ENCODE results near the gene UGT1A10. TPM values are rescaled to one million over a fixed set of nuclear protein-coding genes. Genes with fewer than 3 reads are reported as not detected.
A peak's percentile ranks its signal among the peaks of the same experiment; 100 is the strongest.
"Not testable (repeated sequence)": the region's sequence is repeated elsewhere in the genome, so short reads cannot be mapped to it uniquely, and the experiment has no call there.

Gene UGT1A10
- total and polyA plus RNA-seq, 9 donors, result not detected

DNA sequence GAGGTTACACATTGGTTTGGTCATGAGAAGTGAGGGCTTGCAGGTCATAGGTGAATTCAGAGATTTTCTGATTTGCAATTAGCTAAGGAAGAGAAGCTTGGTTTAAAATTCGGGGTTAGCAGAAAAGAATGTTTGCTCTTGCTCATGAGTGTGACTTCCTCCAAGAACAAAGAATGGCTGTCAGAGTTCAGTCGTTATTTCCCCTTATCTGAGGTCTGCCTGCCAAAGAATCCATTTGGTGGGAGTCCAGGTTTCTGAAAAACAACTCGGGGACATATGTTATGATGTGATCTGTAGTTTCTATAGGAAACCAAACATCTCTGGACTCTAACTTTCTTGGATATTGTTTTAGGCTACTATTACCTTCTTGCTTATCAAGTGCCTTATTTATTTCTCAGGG lies 53.3 kb downstream of the UGT1A10 start:
- Histone ChIP-seq H3K36me3 (ENCODE audit: control insufficient read depth, insufficient read depth, low read length) (no peaks in the 10 kb centered on the region), H3K4me3 (ENCODE audit: low read length) (no peak overlapping the region), H3K27me3 (ENCODE audit: control insufficient read depth, insufficient read depth, low read length) (peaks cover 2% of the 10 kb centered on the region), H3K9me3 (replicated peaks; ENCODE audit: control insufficient read depth, low read depth, low read length) (no peaks in the 10 kb centered on the region), H3K4me1 (ENCODE audit: control insufficient read depth, insufficient read depth, low read length) (no peaks in the 10 kb centered on the region), H3K27ac (ENCODE audit: low read length) (no peak overlapping the region)
- 33% methylated on average over 1 of the region's 3 CpGs for WGBS (ENCODE audit: insufficient coverage)
- DNase-seq, result peak; percentile 3

DNA sequence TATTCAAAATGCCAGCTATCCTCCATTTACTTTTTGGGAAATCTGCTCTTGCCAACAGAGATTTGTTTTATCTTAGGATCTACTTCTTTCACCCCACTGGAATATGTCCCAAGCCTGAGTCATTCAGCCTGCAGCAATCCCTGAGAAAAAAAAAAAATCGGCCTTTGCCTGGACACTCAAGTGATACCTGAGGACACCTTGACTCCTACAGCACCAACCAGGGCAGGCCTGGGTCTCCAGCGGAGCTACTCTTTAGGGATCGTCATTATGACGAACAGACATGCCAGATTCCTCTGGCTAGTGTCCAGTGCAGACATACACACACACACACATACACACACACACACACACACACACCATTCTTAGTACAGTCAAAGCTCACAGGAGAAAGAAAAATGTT lies 54.2 kb downstream of the UGT1A10 start:
- no peak overlapping the region for H3K4me3 ChIP-seq (ENCODE audit: low read length)
- no peaks in the 10 kb centered on the region for H3K36me3 ChIP-seq (ENCODE audit: control insufficient read depth, insufficient read depth, low read length)
- no peaks in the 10 kb centered on the region for H3K4me1 ChIP-seq (ENCODE audit: control insufficient read depth, insufficient read depth, low read length)
- WGBS (ENCODE audit: insufficient coverage), result no CpG with 5 or more reads among the region's 4 CpGs
- H3K27ac ChIP-seq (ENCODE audit: low read length), result no peak overlapping the region
- DNase-seq, result no peak
- H3K27me3 ChIP-seq (ENCODE audit: control insufficient read depth, insufficient read depth, low read length), result peaks cover 2% of the 10 kb centered on the region
- no peaks in the 10 kb centered on the region for H3K9me3 ChIP-seq (replicated peaks; ENCODE audit: control insufficient read depth, low read depth, low read length)

DNA sequence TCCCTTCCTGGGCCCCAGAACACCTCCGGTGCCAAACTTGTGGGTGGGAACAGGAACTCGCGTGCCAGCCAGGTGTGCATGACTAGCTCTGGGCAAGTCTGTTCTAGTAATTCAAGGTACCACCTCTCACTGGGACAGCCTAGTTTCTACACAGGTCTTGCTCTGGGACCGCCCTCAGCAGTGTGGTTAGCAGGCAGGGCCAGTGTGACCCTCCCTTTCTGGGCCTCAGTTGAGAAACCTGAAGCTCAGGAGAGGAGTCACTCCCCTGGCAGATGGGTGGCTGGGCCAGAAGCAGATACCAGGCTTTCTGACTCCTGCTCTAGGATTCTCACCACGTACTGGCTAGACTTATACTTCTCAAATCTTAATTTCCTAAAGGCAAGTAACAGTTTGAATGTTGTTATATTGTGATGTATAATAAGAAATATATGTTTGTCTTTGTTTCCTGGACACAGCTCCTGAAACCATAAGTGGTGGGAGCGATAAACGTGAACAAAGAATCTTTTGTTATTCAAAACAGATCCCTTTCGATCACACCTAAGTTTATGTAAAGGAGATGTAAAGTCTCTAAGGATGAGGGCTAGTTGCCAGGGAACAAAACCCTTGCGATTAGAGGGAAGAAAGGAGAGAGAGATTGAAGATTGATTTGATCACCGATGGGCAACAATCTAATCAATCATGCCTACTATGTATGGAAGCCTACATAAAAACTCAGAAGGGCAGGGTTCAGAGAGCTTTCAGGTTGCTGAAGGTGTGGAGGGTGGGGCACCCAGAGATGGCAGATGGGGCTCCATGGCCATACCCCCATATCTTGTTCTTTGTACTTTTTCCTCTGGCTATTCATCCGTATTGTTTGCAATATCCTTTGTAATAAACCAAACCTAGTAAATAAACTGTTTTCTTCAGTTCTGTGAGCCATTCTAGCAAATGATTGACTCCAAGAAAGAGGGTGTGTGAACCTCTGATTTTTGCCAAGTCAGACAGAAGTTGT lies 55.5 kb downstream of the UGT1A10 start:
- Histone ChIP-seq H3K27ac (ENCODE audit: low read length) (no peak overlapping the region), H3K27me3 (ENCODE audit: control insufficient read depth, insufficient read depth, low read length) (no peaks in the 10 kb centered on the region), H3K4me1 (ENCODE audit: control insufficient read depth, insufficient read depth, low read length) (no peaks in the 10 kb centered on the region), H3K4me3 (ENCODE audit: low read length) (no peak overlapping the region), H3K36me3 (ENCODE audit: control insufficient read depth, insufficient read depth, low read length) (no peaks in the 10 kb centered on the region), H3K9me3 (replicated peaks; ENCODE audit: control insufficient read depth, low read depth, low read length) (no peaks in the 10 kb centered on the region)
- DNase-seq, result no peak
- 88% methylated on average over 4 of the region's 11 CpGs for WGBS (ENCODE audit: insufficient coverage)

DNA sequence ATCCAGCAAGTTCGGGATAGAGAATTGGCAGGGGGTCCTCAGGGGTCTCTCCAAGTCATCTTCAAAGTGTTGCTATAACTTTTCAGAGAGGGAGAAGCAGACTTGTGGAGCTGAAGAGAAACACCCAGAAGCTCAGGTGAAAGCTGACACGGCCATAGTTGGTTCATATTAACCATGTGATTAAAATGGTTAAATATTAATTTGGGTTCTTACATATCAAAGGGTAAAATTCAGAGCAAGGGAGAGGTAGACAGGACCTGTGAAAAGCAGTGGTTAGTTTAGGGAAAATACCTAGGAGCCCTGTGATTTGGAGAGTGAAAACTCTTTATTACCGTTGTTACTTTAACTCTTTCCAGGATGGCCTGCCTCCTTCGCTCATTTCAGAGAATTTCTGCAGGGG lies 56.4 kb downstream of the UGT1A10 start, which contains the start of gene UGT1A6:
TSS of gene UGT1A6 (plus strand) at position 243 of the 400 bp plus-strand sequence. CDS start at position 358, 115 bp downstream.
- Histone ChIP-seq H3K9me3 (replicated peaks; ENCODE audit: control insufficient read depth, low read depth, low read length) (no peaks in the 10 kb centered on the region), H3K27me3 (ENCODE audit: control insufficient read depth, insufficient read depth, low read length) (no peaks in the 10 kb centered on the region), H3K27ac (ENCODE audit: low read length) (no peak within 1 kb of the TSS), H3K36me3 (ENCODE audit: control insufficient read depth, insufficient read depth, low read length) (no peaks in the 10 kb centered on the region), H3K4me1 (ENCODE audit: control insufficient read depth, insufficient read depth, low read length) (no peaks in the 10 kb centered on the region), H3K4me3 (ENCODE audit: low read length) (no peak within 1 kb of the TSS)
- WGBS (ENCODE audit: insufficient coverage), result 91% methylated on average over 1 of the region's 4 CpGs
- no peak for DNase-seq

DNA sequence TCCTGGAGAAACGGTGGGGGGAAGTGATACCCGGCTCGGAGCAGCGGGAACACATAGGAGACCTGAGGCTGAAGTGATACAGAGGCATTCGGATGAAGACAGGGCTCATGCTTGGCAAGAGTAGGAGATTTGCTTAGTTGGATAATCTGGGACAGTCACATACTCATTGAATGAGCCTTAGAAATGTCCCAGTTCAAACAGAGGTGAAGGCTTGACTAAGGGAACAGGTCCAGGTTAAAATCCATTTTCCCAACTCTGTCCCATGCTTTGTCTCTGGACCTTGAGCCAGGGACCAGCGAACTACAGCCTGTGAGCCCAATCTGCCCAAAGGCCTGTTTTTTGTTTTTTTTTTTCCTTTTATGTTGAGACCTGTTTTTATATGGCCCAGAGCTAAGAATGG lies 57.7 kb downstream of the UGT1A10 start:
- 85% methylated on average over 5 of the region's 6 CpGs for WGBS (ENCODE audit: insufficient coverage)

DNA sequence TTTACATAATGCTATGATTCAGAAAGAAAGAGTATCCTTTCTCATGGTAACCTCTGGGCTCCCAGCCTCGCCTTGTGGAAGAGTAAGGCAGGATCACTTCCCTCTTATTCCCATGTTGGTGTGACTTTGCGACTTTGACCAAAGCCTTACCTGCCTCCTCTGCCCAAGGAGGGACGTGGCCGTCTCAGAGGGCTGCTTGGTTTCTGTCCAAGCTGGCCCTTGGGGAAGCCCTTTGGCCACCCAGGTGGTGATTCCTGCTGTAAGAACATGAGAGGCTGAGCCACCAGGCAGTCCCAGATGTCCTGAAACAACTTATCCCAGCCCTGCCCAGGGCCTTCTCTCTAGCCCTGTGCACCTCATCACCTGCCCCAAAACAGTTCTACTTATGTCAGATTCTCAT lies 62.5 kb downstream of the UGT1A10 start:
- Histone ChIP-seq H3K27me3 (ENCODE audit: control insufficient read depth, insufficient read depth, low read length) (peaks cover 3% of the 10 kb centered on the region), H3K27ac (ENCODE audit: low read length) (no peak overlapping the region), H3K9me3 (replicated peaks; ENCODE audit: control insufficient read depth, low read depth, low read length) (no peaks in the 10 kb centered on the region), H3K4me3 (ENCODE audit: low read length) (no peak overlapping the region), H3K36me3 (ENCODE audit: control insufficient read depth, insufficient read depth, low read length) (no peaks in the 10 kb centered on the region), H3K4me1 (ENCODE audit: control insufficient read depth, insufficient read depth, low read length) (no peaks in the 10 kb centered on the region)
- WGBS (ENCODE audit: insufficient coverage), result 71% methylated on average over 4 of the region's 4 CpGs
- DNase-seq, result no peak

More for the DNA sequence above, 57.7 kb downstream of the UGT1A10 start:
- H3K27ac ChIP-seq (ENCODE audit: low read length), result no peak overlapping the region
- no peak overlapping the region for H3K4me3 ChIP-seq (ENCODE audit: low read length)
- DNase-seq, result no peak
- H3K9me3 ChIP-seq (replicated peaks; ENCODE audit: control insufficient read depth, low read depth, low read length), result no peaks in the 10 kb centered on the region
- peaks cover 3% of the 10 kb centered on the region for H3K27me3 ChIP-seq (ENCODE audit: control insufficient read depth, insufficient read depth, low read length)
- no peaks in the 10 kb centered on the region for H3K36me3 ChIP-seq (ENCODE audit: control insufficient read depth, insufficient read depth, low read length)
- no peaks in the 10 kb centered on the region for H3K4me1 ChIP-seq (ENCODE audit: control insufficient read depth, insufficient read depth, low read length)

DNA sequence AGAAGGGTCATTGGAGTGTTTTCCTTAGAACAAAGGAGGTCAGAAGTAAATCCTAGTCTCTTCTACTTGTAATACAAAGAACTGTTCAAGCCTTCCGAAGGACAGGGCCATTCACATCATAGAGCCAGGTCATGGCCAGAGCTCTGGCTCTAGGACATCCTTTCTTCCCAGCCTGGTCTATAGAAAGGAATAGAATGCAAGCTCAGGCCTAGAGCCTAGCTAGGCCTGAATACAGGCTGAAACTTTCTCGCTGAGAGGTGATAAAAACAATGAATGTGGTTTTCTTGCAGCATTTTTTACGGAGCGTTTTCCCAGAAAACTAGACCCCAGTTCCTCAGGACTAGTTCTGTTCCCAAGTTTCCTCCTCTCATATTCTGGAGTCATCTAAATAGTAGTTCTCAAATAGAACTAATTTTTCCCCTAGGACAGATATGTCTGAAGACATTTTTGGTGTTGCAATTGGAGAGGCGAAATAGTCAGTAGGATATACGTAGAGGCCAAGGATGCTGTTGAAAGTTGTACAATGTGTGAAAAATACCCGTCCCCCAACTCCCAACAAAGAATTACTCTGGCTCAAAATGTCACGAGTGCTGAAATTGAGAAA lies 63.3 kb downstream of the UGT1A10 start:
- no peak for DNase-seq
- H3K9me3 ChIP-seq (replicated peaks; ENCODE audit: control insufficient read depth, low read depth, low read length), result no peaks in the 10 kb centered on the region
- H3K27me3 ChIP-seq (ENCODE audit: control insufficient read depth, insufficient read depth, low read length), result peaks cover 3% of the 10 kb centered on the region
- no CpG with 5 or more reads among the region's 8 CpGs for WGBS (ENCODE audit: insufficient coverage)
- no peaks in the 10 kb centered on the region for H3K36me3 ChIP-seq (ENCODE audit: control insufficient read depth, insufficient read depth, low read length)
- H3K27ac ChIP-seq (ENCODE audit: low read length), result no peak overlapping the region
- H3K4me1 ChIP-seq (ENCODE audit: control insufficient read depth, insufficient read depth, low read length), result no peaks in the 10 kb centered on the region
- H3K4me3 ChIP-seq (ENCODE audit: low read length), result no peak overlapping the region

DNA sequence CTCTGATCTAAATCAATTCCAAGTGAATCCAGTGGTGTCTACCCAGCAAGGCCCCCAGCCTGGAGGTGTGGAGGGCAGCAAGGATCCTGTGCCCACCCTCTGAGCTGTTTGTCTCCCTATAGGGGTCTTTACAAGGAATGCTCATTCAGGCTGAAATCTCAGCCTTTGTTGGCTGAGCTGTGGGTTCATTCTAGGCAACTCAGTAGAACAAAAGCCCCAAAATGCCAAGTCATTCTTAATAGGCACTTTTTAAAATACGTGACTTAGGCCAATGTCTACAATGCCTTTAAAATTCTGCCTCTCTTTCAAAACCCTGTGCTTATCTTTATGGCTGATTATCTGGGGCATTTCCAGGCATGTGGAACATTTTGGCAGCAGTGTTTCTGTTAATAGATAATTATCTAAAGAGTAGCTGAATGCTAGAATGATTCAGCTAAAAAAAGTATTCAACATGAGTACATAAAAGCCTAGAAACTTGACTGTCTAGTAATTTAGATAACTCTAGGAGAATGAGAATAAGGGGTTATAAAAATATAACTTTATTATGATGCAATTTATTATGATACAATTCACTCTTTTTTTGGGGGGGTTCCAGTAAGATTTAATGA lies 63.9 kb downstream of the UGT1A10 start:
- DNase-seq, result peak; percentile 7
- Histone ChIP-seq H3K4me3 (ENCODE audit: low read length) (no peak overlapping the region), H3K36me3 (ENCODE audit: control insufficient read depth, insufficient read depth, low read length) (no peaks in the 10 kb centered on the region), H3K9me3 (replicated peaks; ENCODE audit: control insufficient read depth, low read depth, low read length) (no peaks in the 10 kb centered on the region), H3K27ac (ENCODE audit: low read length) (no peak overlapping the region), H3K27me3 (ENCODE audit: control insufficient read depth, insufficient read depth, low read length) (peaks cover 3% of the 10 kb centered on the region), H3K4me1 (ENCODE audit: control insufficient read depth, insufficient read depth, low read length) (no peaks in the 10 kb centered on the region)
- WGBS (ENCODE audit: insufficient coverage), result no CpG with 5 or more reads among the region's 1 CpG

DNA sequence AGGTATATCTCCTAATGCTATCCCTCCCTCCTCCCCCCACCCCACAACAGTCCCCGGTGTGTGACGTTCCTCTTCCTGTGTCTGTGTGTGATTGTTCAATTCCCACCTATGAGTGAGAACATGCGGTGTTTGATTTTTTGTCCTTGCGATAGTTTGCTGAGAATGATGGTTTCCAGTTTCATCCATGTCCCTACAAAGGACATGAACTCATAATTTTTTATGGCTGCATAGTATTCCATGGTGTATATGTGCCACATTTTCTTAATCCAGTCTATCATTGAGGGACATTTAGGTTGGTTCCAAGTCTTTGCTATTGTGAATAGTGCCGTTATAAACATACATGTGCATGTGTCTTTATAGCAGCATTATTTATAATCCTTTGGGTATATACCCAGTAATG lies 64.6 kb downstream of the UGT1A10 start:
- not testable (repeated sequence) for H3K9me3 ChIP-seq (replicated peaks; ENCODE audit: control insufficient read depth, low read depth, low read length); H3K4me3 ChIP-seq (ENCODE audit: low read length); H3K36me3 ChIP-seq (ENCODE audit: control insufficient read depth, insufficient read depth, low read length); DNase-seq; H3K27me3 ChIP-seq (ENCODE audit: control insufficient read depth, insufficient read depth, low read length); H3K27ac ChIP-seq (ENCODE audit: low read length); H3K4me1 ChIP-seq (ENCODE audit: control insufficient read depth, insufficient read depth, low read length)
- no CpG with 5 or more reads among the region's 5 CpGs for WGBS (ENCODE audit: insufficient coverage)

DNA sequence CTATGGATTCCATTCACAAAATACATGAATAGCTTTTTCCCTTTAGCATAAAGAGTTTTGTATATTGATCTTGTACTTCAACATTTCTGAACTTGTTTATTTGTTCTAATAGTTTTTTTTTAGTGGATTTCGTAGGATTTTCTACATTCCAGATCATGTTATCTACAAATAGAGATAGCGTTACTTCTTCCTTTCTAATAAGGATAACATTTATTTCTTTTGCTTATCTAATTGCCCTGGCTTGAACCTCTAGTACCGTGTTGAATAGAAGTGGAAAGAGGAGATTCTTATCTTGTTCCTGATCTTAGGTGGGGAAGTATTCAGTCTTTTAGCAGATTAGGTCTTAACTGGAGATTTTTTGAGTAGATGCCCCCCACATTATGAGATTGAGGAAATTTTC lies 66.0 kb downstream of the UGT1A10 start:
- WGBS (ENCODE audit: insufficient coverage), result no CpG with 5 or more reads among the region's 3 CpGs
- H3K4me3 ChIP-seq (ENCODE audit: low read length), result no peak overlapping the region
- peaks cover 3% of the 10 kb centered on the region for H3K27me3 ChIP-seq (ENCODE audit: control insufficient read depth, insufficient read depth, low read length)
- no peak for DNase-seq
- H3K27ac ChIP-seq (ENCODE audit: low read length), result no peak overlapping the region
- H3K4me1 ChIP-seq (ENCODE audit: control insufficient read depth, insufficient read depth, low read length), result peaks cover 3% of the 10 kb centered on the region
- H3K9me3 ChIP-seq (replicated peaks; ENCODE audit: control insufficient read depth, low read depth, low read length), result no peaks in the 10 kb centered on the region
- no peaks in the 10 kb centered on the region for H3K36me3 ChIP-seq (ENCODE audit: control insufficient read depth, insufficient read depth, low read length)

All from muscle of leg (tissue), 11 donors.